NCI-H1105 (cell line): ENCODE data around the gene CFH.
"Not testable (repeated sequence)": the region's sequence is repeated elsewhere in the genome, so short reads cannot be mapped to it uniquely, and the experiment has no call there.

Experiments used
- DNase-seq: peaks from one replicate; lab custom pipeline; 2025; lab: John Stamatoyannopoulos, UW

Gene CFH

GRCh38 chr1:196651637-196652215 is at the start of gene CFH:
CFH (plus strand) TSS chr1:196652043; CDS start chr1:196652118, 75 bp downstream.
- DNase-seq = no peak

GRCh38 chr1:196603651-196604050 is 48.2 kb upstream of the CFH start:
- no peak for DNase-seq

GRCh38 chr1:196607981-196608380 is 43.9 kb upstream of the CFH start:
- peak; percentile 59 for DNase-seq

- peak; percentile 92 for DNase-seq
These were observed 43.2 kb upstream of the CFH start, which contains the start of gene KCNT2 for GRCh38 chr1:196608390-196609369. KCNT2 (minus strand) TSS chr1:196608440; CDS start chr1:196608309, 131 bp downstream.

- DNase-seq = no peak
These were observed 42.5 kb upstream of the CFH start for GRCh38 chr1:196609370-196609737.

GRCh38 chr1:196611873-196612272 is 40.0 kb upstream of the CFH start:
- no peak for DNase-seq

GRCh38 chr1:196619721-196620120 is 32.1 kb upstream of the CFH start:
- DNase-seq = no peak

GRCh38 chr1:196623079-196623478 is 28.8 kb upstream of the CFH start:
- DNase-seq = no peak

GRCh38 chr1:196628838-196629237 is 23.0 kb upstream of the CFH start:
- no peak for DNase-seq

GRCh38 chr1:196637606-196638005 is 14.2 kb upstream of the CFH start:
- DNase-seq = no peak

- no peak for DNase-seq
These were observed 13.4 kb upstream of the CFH start for GRCh38 chr1:196638466-196638865.

- DNase-seq = not testable (repeated sequence)
These were observed 12.6 kb upstream of the CFH start for GRCh38 chr1:196639291-196639690.

- DNase-seq = no peak
These were observed 10.9 kb upstream of the CFH start for GRCh38 chr1:196640976-196641375.

GRCh38 chr1:196649990-196650389 is 1.9 kb upstream of the CFH start:
- DNase-seq = no peak

- DNase-seq = no peak
These were observed 1.4 kb upstream of the CFH start for GRCh38 chr1:196650403-196650802.

GRCh38 chr1:196651079-196651478 is 764 bp upstream of the CFH start:
- DNase-seq = no peak

- no peak for DNase-seq
These were observed 2.4 kb downstream of the CFH start for GRCh38 chr1:196654271-196654670.

- no peak for DNase-seq
These were observed 3.2 kb downstream of the CFH start for GRCh38 chr1:196655071-196655470.

GRCh38 chr1:196655494-196655893 is 3.7 kb downstream of the CFH start:
- DNase-seq = no peak

- no peak for DNase-seq
These were observed 7.6 kb downstream of the CFH start for GRCh38 chr1:196659471-196659870.

GRCh38 chr1:196660272-196660671 is 8.4 kb downstream of the CFH start:
- no peak for DNase-seq

- peak; percentile 28 for DNase-seq
These were observed 9.0 kb downstream of the CFH start for GRCh38 chr1:196660852-196661251.

- DNase-seq = no peak
These were observed 9.5 kb downstream of the CFH start for GRCh38 chr1:196661345-196661744.
